NCI-H1930 (cell line): ENCODE results near the gene SPRR2E.
"Not testable (repeated sequence)": the region's sequence is repeated elsewhere in the genome, so short reads cannot be mapped to it uniquely, and the experiment has no call there.

ENCODE experiments used
- DNase-seq, 2 experiments: peaks; one replicate each; lab custom pipeline; 2025; lab: John Stamatoyannopoulos, UW

The SPRR2E gene

DNA sequence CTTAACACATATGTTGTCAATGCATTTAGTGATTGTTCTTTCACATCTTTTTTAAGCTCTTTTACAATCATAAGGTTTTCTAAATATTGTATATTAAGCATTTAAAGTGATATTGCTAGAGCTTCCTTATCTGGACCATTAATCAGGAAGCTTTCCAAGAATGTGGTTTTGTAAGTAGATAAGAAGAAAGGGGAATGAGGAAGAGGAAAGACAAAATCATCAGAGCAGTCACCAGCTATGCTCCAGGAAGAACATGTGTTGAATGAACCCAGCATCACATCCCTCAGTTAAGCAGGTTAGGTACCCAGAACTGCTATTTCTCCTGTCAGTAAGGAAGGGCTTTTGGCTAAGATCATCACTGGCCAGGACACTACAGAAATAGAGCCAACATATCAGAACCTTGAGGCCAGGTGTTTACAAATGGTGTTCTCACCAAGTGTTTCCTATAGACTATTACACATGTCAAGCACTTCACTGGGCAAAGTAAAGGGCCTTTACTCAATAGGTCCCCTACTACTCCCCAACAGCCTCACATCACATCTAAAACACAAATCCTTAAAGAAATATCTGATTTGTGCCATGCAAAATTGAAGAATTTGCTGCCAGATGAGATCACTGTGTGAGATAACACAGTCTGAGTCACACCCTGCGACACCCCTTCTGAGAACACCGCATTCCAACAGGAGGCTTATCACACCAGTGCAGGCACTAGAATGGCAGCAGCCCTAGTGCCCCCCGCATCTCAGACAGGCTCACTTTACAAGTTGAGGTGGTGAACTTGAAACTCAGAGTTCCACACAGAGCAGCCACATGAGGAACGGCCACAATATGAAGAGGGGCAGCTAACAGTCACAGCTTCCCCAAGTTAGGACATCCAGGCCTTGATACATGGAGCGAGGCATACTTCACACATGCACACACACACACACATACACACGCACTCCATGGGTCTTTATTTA is 35.2 kb downstream of the SPRR2E start:
- DNase-seq, result no peak

DNA sequence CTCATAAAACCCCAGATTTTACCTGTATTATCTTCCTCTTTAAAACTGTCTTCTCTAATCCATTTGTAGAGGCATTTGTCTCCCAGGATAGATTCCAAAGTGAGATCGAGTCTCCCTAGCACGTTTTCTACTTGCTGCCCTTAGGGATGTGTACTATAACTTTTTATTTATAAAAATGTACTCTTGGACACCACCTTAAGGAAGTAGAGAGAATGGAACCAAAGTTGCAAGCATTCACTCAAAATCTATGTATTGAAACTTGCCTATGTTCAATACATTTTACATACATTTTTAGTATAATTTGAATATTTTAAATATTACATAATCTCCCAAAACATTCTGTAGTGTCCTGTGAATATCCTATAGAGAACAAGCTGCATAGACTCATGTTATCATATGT is 36.2 kb downstream of the SPRR2E start:
- DNase-seq, result no peak

- no peak for DNase-seq
Measured at GRCh38 chr1:153057375-153057774, 37.0 kb downstream of the SPRR2E start, which contains the start of gene SPRR2A. Gene SPRR2A, minus strand, starts transcription at chr1:153057512. Its CDS starts 777 bp downstream, at chr1:153056735.

- not testable (repeated sequence) for DNase-seq
Measured at GRCh38 chr1:153056111-153056510, 38.2 kb downstream of the SPRR2E start.

DNA sequence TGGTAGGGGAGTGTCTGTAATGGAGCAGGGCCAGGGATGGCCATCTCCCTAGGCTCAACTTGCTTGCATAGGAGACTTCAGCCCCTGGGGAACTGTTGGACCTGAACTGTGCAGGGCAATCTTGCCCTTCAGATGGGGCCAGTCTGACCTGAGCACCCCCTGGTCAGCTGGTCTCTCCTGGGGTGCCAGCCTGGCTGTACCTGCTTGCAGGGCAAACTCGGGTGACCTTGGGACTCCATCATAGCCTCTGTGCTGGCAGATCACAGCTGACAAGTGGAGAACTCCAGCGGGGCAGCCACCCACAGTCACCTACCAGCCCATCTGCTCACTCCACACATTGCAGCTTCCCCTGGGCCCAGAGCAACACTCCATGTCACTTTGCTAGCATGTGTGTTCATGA is 45.1 kb downstream of the SPRR2E start:
- no peak for DNase-seq
